ENCODE results near the gene SPG7. TPM values are rescaled to one million over a fixed set of nuclear protein-coding genes. Genes with fewer than 3 reads are reported as not detected.
"Not testable (repeated sequence)": the region's sequence is repeated elsewhere in the genome, so short reads cannot be mapped to it uniquely, and the experiment has no call there.

The SPG7 gene
- 166 TPM for total RNA-seq (ENCODE audit: unreplicated experiment)
- long read RNA-seq, full-length matches to known transcripts: 31 of 49 reads
- long read RNA-seq, partial matches to known transcripts: 7 of 49 reads
- long read RNA-seq, other reads (novel, unspliced or antisense): 11 of 49 reads

- DNase-seq: peak; percentile 91
- Mint-ChIP-seq H3K4me1 (ENCODE audit: low read depth, unreplicated experiment) (peaks cover 3% of the 10 kb centered on the region), H3K4me3 (ENCODE audit: unreplicated experiment) (peak within 1 kb of the TSS; percentile 94), H3K9me3 (ENCODE audit: unreplicated experiment) (peaks cover 8% of the 10 kb centered on the region), H3K27me3 (ENCODE audit: unreplicated experiment) (peaks cover 5% of the 10 kb centered on the region), H3K36me3 (ENCODE audit: unreplicated experiment) (no peaks in the 10 kb centered on the region), H3K27ac (ENCODE audit: unreplicated experiment) (peak within 1 kb of the TSS; percentile 91)
- no peak for TF ChIP-seq CTCF (IDR thresholded peaks at IDR 0.05; ENCODE audit: partially characterized antibody, unreplicated experiment)
Measured at GRCh38 chr16:89507834-89508590, at the start of gene SPG7. SPG7 (plus strand) TSS chr16:89508403; CDS start chr16:89508418, 15 bp downstream.

GRCh38 chr16:89458551-89458950 is 49.7 kb upstream of the SPG7 start:
- Mint-ChIP-seq H3K4me1 (ENCODE audit: low read depth, unreplicated experiment) (peaks cover 21% of the 10 kb centered on the region), H3K9me3 (ENCODE audit: unreplicated experiment) (peaks cover 18% of the 10 kb centered on the region), H3K27ac (ENCODE audit: unreplicated experiment) (no peak overlapping the region), H3K27me3 (ENCODE audit: unreplicated experiment) (peaks cover 11% of the 10 kb centered on the region), H3K4me3 (ENCODE audit: unreplicated experiment) (no peak overlapping the region), H3K36me3 (ENCODE audit: unreplicated experiment) (peaks cover 7% of the 10 kb centered on the region)
- DNase-seq: no peak
- TF ChIP-seq CTCF (IDR thresholded peaks at IDR 0.05; ENCODE audit: partially characterized antibody, unreplicated experiment): no peak

- Mint-ChIP-seq H3K27me3 (ENCODE audit: unreplicated experiment) (peaks cover 11% of the 10 kb centered on the region), H3K9me3 (ENCODE audit: unreplicated experiment) (peaks cover 18% of the 10 kb centered on the region), H3K4me3 (ENCODE audit: unreplicated experiment) (no peak overlapping the region), H3K4me1 (ENCODE audit: low read depth, unreplicated experiment) (peaks cover 17% of the 10 kb centered on the region), H3K36me3 (ENCODE audit: unreplicated experiment) (peaks cover 7% of the 10 kb centered on the region), H3K27ac (ENCODE audit: unreplicated experiment) (no peak overlapping the region)
- no peak for DNase-seq
- TF ChIP-seq CTCF (IDR thresholded peaks at IDR 0.05; ENCODE audit: partially characterized antibody, unreplicated experiment): no peak
Measured at GRCh38 chr16:89458967-89459366, 49.2 kb upstream of the SPG7 start.

- peaks cover 15% of the 10 kb centered on the region for H3K9me3 Mint-ChIP-seq (ENCODE audit: unreplicated experiment)
- peaks cover 7% of the 10 kb centered on the region for H3K36me3 Mint-ChIP-seq (ENCODE audit: unreplicated experiment)
- no peak for DNase-seq
- no peak for TF ChIP-seq CTCF (IDR thresholded peaks at IDR 0.05; ENCODE audit: partially characterized antibody, unreplicated experiment)
- H3K27me3 Mint-ChIP-seq (ENCODE audit: unreplicated experiment): peaks cover 15% of the 10 kb centered on the region
- peaks cover 22% of the 10 kb centered on the region for H3K4me1 Mint-ChIP-seq (ENCODE audit: low read depth, unreplicated experiment)
- peak overlapping the region; percentile 8 for H3K27ac Mint-ChIP-seq (ENCODE audit: unreplicated experiment)
- H3K4me3 Mint-ChIP-seq (ENCODE audit: unreplicated experiment): no peak overlapping the region
Measured at GRCh38 chr16:89460556-89460955, 47.6 kb upstream of the SPG7 start.

- peaks cover 11% of the 10 kb centered on the region for H3K27me3 Mint-ChIP-seq (ENCODE audit: unreplicated experiment)
- peaks cover 16% of the 10 kb centered on the region for H3K9me3 Mint-ChIP-seq (ENCODE audit: unreplicated experiment)
- H3K4me1 Mint-ChIP-seq (ENCODE audit: low read depth, unreplicated experiment): peaks cover 29% of the 10 kb centered on the region
- peaks cover 12% of the 10 kb centered on the region for H3K36me3 Mint-ChIP-seq (ENCODE audit: unreplicated experiment)
- H3K4me3 Mint-ChIP-seq (ENCODE audit: unreplicated experiment); DNase-seq: not testable (repeated sequence)
- H3K27ac Mint-ChIP-seq (ENCODE audit: unreplicated experiment): peak overlapping the region; percentile 62
Measured at GRCh38 chr16:89461890-89462289, 46.3 kb upstream of the SPG7 start.

- not testable (repeated sequence) for DNase-seq; H3K27me3 Mint-ChIP-seq (ENCODE audit: unreplicated experiment); H3K27ac Mint-ChIP-seq (ENCODE audit: unreplicated experiment); H3K4me3 Mint-ChIP-seq (ENCODE audit: unreplicated experiment)
- Mint-ChIP-seq H3K36me3 (ENCODE audit: unreplicated experiment) (peaks cover 12% of the 10 kb centered on the region), H3K4me1 (ENCODE audit: low read depth, unreplicated experiment) (peaks cover 29% of the 10 kb centered on the region), H3K9me3 (ENCODE audit: unreplicated experiment) (peaks cover 16% of the 10 kb centered on the region)
Measured at GRCh38 chr16:89462639-89463038, 45.6 kb upstream of the SPG7 start.

- Mint-ChIP-seq H3K27ac (ENCODE audit: unreplicated experiment) (peak overlapping the region; percentile 76), H3K4me1 (ENCODE audit: low read depth, unreplicated experiment) (peaks cover 28% of the 10 kb centered on the region), H3K36me3 (ENCODE audit: unreplicated experiment) (peaks cover 12% of the 10 kb centered on the region), H3K9me3 (ENCODE audit: unreplicated experiment) (peaks cover 13% of the 10 kb centered on the region), H3K4me3 (ENCODE audit: unreplicated experiment) (peak overlapping the region; percentile 20)
- not testable (repeated sequence) for DNase-seq; H3K27me3 Mint-ChIP-seq (ENCODE audit: unreplicated experiment)
Measured at GRCh38 chr16:89463312-89463711, 44.9 kb upstream of the SPG7 start.
